IMR-90 (cell line): ENCODE measurements around the gene SLC38A11. TPM values are rescaled to one million over a fixed set of nuclear protein-coding genes. Genes with fewer than 3 reads are reported as not detected.

ENCODE experiments used
- ATAC-seq: fragments of 200-7000 bp; cut with Tn5 transposase; 2 replicates; pipeline ENCODE4 v1.9.1; 2020; ENCODE audit warnings: low read depth, mild to moderate bottlenecking, moderate library complexity
- BruUV-seq: library from RNA; stranded (reverse); fragments of 400-500 nt; replicated peaks from 2 replicates; lab custom pipeline; 2021; lab: Mats Ljungman, UMichigan
- CTCF ChIA-PET: fragments of 300-600 bp; formaldehyde crosslinking; extraction: SDS; loops from one replicate; lab custom pipeline; 2021; ENCODE audit warnings: antibody characterized with exemption; lab: Yijun Ruan, JAX
- POLR2A ChIA-PET: fragments of 300-600 bp; sonication (Branson Sonifier 250); formaldehyde crosslinking; loops from one replicate; lab custom pipeline; 2022; ENCODE audit warnings: antibody characterized with exemption; ENCODE audit not compliant: unreplicated experiment; lab: Charles Lee
- DNase-seq: peaks from one replicate; pipeline ENCODE4 v3.0.0; 2013
- H2AFZ ChIP-seq: replicated peaks from 2 replicates; pipeline ENCODE3; 2013; ENCODE audit warnings: low read length, mild to moderate bottlenecking; ENCODE audit not compliant: poor library complexity
- H2AK5ac ChIP-seq: 2 replicates; pipeline ENCODE4 v1.6.1; 2013; ENCODE audit warnings: low read depth, low read length, inconsistent platforms
- H2AK9ac ChIP-seq: replicated peaks from 2 replicates; pipeline ENCODE3; 2013; ENCODE audit warnings: mild to moderate bottlenecking, low read depth, low read length, moderate library complexity; ENCODE audit not compliant: poor library complexity
- H2BK120ac ChIP-seq: 2 replicates; pipeline ENCODE4 v1.6.1; 2013; ENCODE audit warnings: low read depth, low read length, inconsistent platforms
- H2BK15ac ChIP-seq: 3 replicates; pipeline ENCODE4 v1.6.1; 2013; ENCODE audit warnings: low read depth, low read length, inconsistent platforms
- H2BK20ac ChIP-seq: 2 replicates; pipeline ENCODE4 v1.6.1; 2013; ENCODE audit warnings: low read depth, mild to moderate bottlenecking, inconsistent platforms, low read length, moderate library complexity
- H2BK5ac ChIP-seq: 2 replicates; pipeline ENCODE4 v1.6.1; 2013; ENCODE audit warnings: mild to moderate bottlenecking, low read depth, low read length, inconsistent platforms; ENCODE audit not compliant: poor library complexity, severe bottlenecking
- H3K14ac ChIP-seq: replicated peaks from 2 replicates; pipeline ENCODE4 v1.6.1; 2013; ENCODE audit warnings: low read depth, low read length, inconsistent platforms
- H3K18ac ChIP-seq: 2 replicates; pipeline ENCODE4 v1.6.1; 2013; ENCODE audit warnings: low read depth, low read length, control low read depth
- H3K23ac ChIP-seq: 2 replicates; pipeline ENCODE4 v1.6.1; 2013; ENCODE audit warnings: low read depth, low read length, inconsistent platforms
- H3K27ac ChIP-seq: 2 replicates; pipeline ENCODE4 v1.5.1; 2013; ENCODE audit warnings: mild to moderate bottlenecking, control low read depth, low read length; ENCODE audit not compliant: insufficient read depth
- H3K27me3 ChIP-seq: 2 replicates; pipeline ENCODE4 v1.6.1; 2013; ENCODE audit warnings: low read length; ENCODE audit not compliant: control insufficient read depth, insufficient read depth
- H3K36me3 ChIP-seq: 2 replicates; pipeline ENCODE4 v1.6.1; 2013; ENCODE audit warnings: low read length, mixed read lengths; ENCODE audit not compliant: control insufficient read depth, insufficient read depth
- H3K4ac ChIP-seq: 2 replicates; pipeline ENCODE4 v1.6.1; 2013; ENCODE audit warnings: low read depth, low read length, inconsistent platforms
- H3K4me1 ChIP-seq: 2 replicates; pipeline ENCODE4 v1.6.1; 2013; ENCODE audit warnings: low read length, mixed read lengths; ENCODE audit not compliant: control insufficient read depth, insufficient read depth
- H3K4me2 ChIP-seq: 2 replicates; pipeline ENCODE4 v1.6.1; 2013; ENCODE audit warnings: low read depth, mild to moderate bottlenecking, control low read depth, low read length, moderate library complexity
- H3K4me3 ChIP-seq: 2 replicates; pipeline ENCODE4 v1.5.1; 2013; ENCODE audit warnings: low read depth, mild to moderate bottlenecking, control low read depth, low read length, moderate library complexity; ENCODE audit not compliant: insufficient read depth
- H3K56ac ChIP-seq: 2 replicates; pipeline ENCODE4 v1.6.1; 2013; ENCODE audit warnings: low read length, inconsistent platforms; ENCODE audit not compliant: insufficient read depth; ENCODE audit errors: extremely low read depth
- H3K79me1 ChIP-seq, 2 experiments: 2 replicates each; pipeline ENCODE4 v1.6.1; 2013; ENCODE audit warnings: low read length in 2 of 2, inconsistent platforms in 1 of 2, low read depth in 1 of 2
- H3K9ac ChIP-seq: 2 replicates; pipeline ENCODE4 v1.6.1; 2013; ENCODE audit warnings: low read depth, low read length, control low read depth
- H3K9me1 ChIP-seq: 2 replicates; pipeline ENCODE4 v1.6.1; 2013; ENCODE audit warnings: low read length, inconsistent platforms; ENCODE audit not compliant: insufficient read depth
- H3K9me3 ChIP-seq: 2 replicates; pipeline ENCODE4 v1.6.1; 2013; ENCODE audit warnings: low read length; ENCODE audit not compliant: control insufficient read depth, insufficient read depth
- H4K20me1 ChIP-seq: 2 replicates; pipeline ENCODE4 v1.6.1; 2013; ENCODE audit warnings: low read length, inconsistent platforms; ENCODE audit not compliant: insufficient read depth
- H4K5ac ChIP-seq: 2 replicates; pipeline ENCODE4 v1.6.1; 2013; ENCODE audit warnings: mild to moderate bottlenecking, low read depth, low read length, control low read depth
- H4K8ac ChIP-seq, 2 experiments: 2 replicates each; pipeline ENCODE4 v1.6.1; 2013; ENCODE audit warnings: low read depth in 2 of 2, low read length in 2 of 2, control low read depth in 1 of 2, inconsistent platforms in 1 of 2
- H4K91ac ChIP-seq: 2 replicates; pipeline ENCODE4 v1.6.1; 2013; ENCODE audit warnings: low read depth, low read length, inconsistent platforms; ENCODE audit not compliant: insufficient read depth
- CEBPB ChIP-seq: IDR thresholded peaks from 2 replicates; pipeline ENCODE4 v1.6.1; 2012; ENCODE audit warnings: low read depth, low read length, improper control_type of control experiment
- CHD1 ChIP-seq: IDR thresholded peaks from 2 replicates; pipeline ENCODE4 v1.6.1; 2012; ENCODE audit warnings: low read depth, low read length, improper control_type of control experiment
- FOS ChIP-seq: fragments of 150-350 bp; IDR thresholded peaks from 2 replicates; pipeline ENCODE4 v1.6.1; 2016; ENCODE audit warnings: low read depth, low read length
- MAFK ChIP-seq: IDR thresholded peaks from 2 replicates; pipeline ENCODE4 v1.6.1; 2012; ENCODE audit warnings: low read depth, low read length, improper control_type of control experiment
- MXI1 ChIP-seq: IDR thresholded peaks from 2 replicates; pipeline ENCODE4 v1.6.1; 2012; ENCODE audit warnings: low read depth, mild to moderate bottlenecking, low read length, moderate library complexity, borderline replicate concordance
- NFE2L2 ChIP-seq: fragments of 150-350 bp; IDR thresholded peaks from 2 replicates; pipeline ENCODE4 v1.6.1; 2016; ENCODE audit warnings: low read depth, mild to moderate bottlenecking, low read length
- RAD21 ChIP-seq: IDR thresholded peaks from 2 replicates; pipeline ENCODE4 v1.6.1; 2012; ENCODE audit warnings: low read length, improper control_type of control experiment
- SMC3 ChIP-seq: fragments of 150-350 bp; IDR thresholded peaks from 2 replicates; pipeline ENCODE4 v1.6.1; 2016; ENCODE audit warnings: low read depth, mild to moderate bottlenecking, antibody characterized with exemption, low read length, moderate library complexity
- WGBS, 2 experiments: methylation state at CpG; one replicate each; pipeline versions ENCODE4 v1.1.5 to v1.1.7; 2013; ENCODE audit warnings: missing lambda C conversion rate in 2 of 2; ENCODE audit not compliant: insufficient read length in 1 of 2; ENCODE audit errors: extremely low coverage in 2 of 2; 5-methylcytosine and 5-hydroxymethylcytosine counted together
- dilution Hi-C: fragments of 300-500 bp; cut with HindIII; formaldehyde crosslinking; loops from one replicate; pipeline ENCODE4 v1.14.3; 2018; ENCODE audit warnings: low sequenced_read_pairs; ENCODE audit not compliant: unreplicated experiment
- in situ Hi-C: fragments of 300-500 bp; cut with MboI; formaldehyde crosslinking; loops from 3 replicates; pipeline ENCODE4 v1.14.3; 2019; ENCODE audit warnings: low sequenced_read_pairs, inconsistent platforms, mixed read lengths
- intact Hi-C: fragments of 100-400 bp; cut with micrococcal nuclease; formaldehyde crosslinking; loops from 2 replicates; pipeline ENCODE4 v1.10.0; 2022
- polyA plus RNA-seq, 3 experiments: library from polyadenylated mRNA; depleted of rRNA; stranded (reverse); fragments of >200 nt; gene quantifications; 2 replicates each; pipeline ENCODE4 v1.2.3, GENCODE V29; 2012; ENCODE audit warnings: low replicate concordance in 1 of 3
- total RNA-seq: library from RNA; depleted of rRNA; stranded (reverse); fragments of >200 nt; gene quantifications from 2 replicates; pipeline ENCODE4 v1.2.3, GENCODE V29; 2012
- TF ChIP-seq, protein P1 (sequence below): fragments of 150-350 bp; IDR thresholded peaks from 2 replicates; pipeline ENCODE4 v1.6.1; 2017; ENCODE audit warnings: mild to moderate bottlenecking, antibody characterized with exemption, low read length, low read depth
- TF ChIP-seq, protein P2 (sequence below): fragments of 150-350 bp; IDR thresholded peaks from 2 replicates; pipeline ENCODE4 v1.6.1; 2016; ENCODE audit warnings: low read depth, mild to moderate bottlenecking, low read length, moderate library complexity, borderline replicate concordance
- TF ChIP-seq, protein P3 (sequence below): conservative IDR thresholded peaks from 2 replicates; pipeline ENCODE4 v1.5.1; 2012; ENCODE audit warnings: mild to moderate bottlenecking, low read depth, low read length, improper control_type of control experiment

SLC38A11 gene
- total and polyA plus RNA-seq, 2 of the 4 experiments (the other 2 are of a cell fraction): 0.18 to 0.21 TPM

DNA sequence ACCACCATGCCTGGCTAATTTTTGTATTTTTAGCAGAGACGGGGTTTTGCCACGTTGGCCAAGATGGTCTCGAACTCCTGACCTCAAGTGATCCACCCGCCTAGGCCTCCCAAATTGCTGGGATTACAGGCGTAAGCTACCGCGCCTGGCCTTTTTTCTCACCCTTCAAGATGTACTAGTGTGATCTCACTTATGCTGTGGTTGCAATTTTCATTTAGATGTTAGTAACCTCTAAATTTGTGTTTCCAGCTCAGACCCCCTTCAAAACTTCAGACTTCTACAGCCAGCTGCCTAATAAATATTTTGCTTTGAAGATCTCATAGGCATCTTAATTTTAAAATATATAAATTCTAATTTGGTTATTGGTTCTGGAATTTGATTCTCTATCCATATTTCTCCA is 8.0 kb downstream of the SLC38A11 start:
- no CpG with 5 or more reads among the region's 7 CpGs for WGBS, 2 experiments
- ChIA-PET CTCF (no interaction called here), POLR2A (no interaction called here)
- Histone ChIP-seq H4K91ac (no peak overlapping the region), H2AK9ac (no peak overlapping the region), H3K27ac (no peak overlapping the region), H4K20me1 (no peaks in the 10 kb centered on the region), H2AFZ (no peak overlapping the region), H2AK5ac (no peak overlapping the region), H3K4ac (no peak overlapping the region), H2BK5ac (no peak overlapping the region), H3K18ac (no peak overlapping the region), H3K79me1 (no peaks in the 10 kb centered on the region), H3K9me3 (no peaks in the 10 kb centered on the region), H3K4me3 (no peak overlapping the region), H2BK15ac (no peak overlapping the region), H3K23ac (no peak overlapping the region), H3K36me3 (no peaks in the 10 kb centered on the region), H2BK20ac (no peak overlapping the region), H3K9ac (no peak overlapping the region), H4K5ac (no peak overlapping the region), H2BK120ac (no peak overlapping the region), H3K9me1 (no peaks in the 10 kb centered on the region), H4K8ac (no peak overlapping the region), H3K14ac (no peak overlapping the region), H3K27me3 (peaks cover 5% of the 10 kb centered on the region; the same call in 1 of the 2 replicates), H3K4me2 (no peak overlapping the region), H3K56ac (no peak overlapping the region), H3K4me1 (no peaks in the 10 kb centered on the region)
- no peak for TF ChIP-seq SMC3
- TF ChIP-seq, protein P1, sequence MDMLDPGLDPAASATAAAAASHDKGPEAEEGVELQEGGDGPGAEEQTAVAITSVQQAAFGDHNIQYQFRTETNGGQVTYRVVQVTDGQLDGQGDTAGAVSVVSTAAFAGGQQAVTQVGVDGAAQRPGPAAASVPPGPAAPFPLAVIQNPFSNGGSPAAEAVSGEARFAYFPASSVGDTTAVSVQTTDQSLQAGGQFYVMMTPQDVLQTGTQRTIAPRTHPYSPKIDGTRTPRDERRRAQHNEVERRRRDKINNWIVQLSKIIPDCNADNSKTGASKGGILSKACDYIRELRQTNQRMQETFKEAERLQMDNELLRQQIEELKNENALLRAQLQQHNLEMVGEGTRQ: no peak
- no peak for TF ChIP-seq CEBPB
- TF ChIP-seq, protein P2, sequence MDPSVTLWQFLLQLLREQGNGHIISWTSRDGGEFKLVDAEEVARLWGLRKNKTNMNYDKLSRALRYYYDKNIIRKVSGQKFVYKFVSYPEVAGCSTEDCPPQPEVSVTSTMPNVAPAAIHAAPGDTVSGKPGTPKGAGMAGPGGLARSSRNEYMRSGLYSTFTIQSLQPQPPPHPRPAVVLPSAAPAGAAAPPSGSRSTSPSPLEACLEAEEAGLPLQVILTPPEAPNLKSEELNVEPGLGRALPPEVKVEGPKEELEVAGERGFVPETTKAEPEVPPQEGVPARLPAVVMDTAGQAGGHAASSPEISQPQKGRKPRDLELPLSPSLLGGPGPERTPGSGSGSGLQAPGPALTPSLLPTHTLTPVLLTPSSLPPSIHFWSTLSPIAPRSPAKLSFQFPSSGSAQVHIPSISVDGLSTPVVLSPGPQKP: no peak
- no peak for TF ChIP-seq RAD21
- TF ChIP-seq NFE2L2: no peak
- no peak for TF ChIP-seq CHD1
- no peak for TF ChIP-seq MXI1
- no peak for TF ChIP-seq MAFK
- TF ChIP-seq, protein P3, sequence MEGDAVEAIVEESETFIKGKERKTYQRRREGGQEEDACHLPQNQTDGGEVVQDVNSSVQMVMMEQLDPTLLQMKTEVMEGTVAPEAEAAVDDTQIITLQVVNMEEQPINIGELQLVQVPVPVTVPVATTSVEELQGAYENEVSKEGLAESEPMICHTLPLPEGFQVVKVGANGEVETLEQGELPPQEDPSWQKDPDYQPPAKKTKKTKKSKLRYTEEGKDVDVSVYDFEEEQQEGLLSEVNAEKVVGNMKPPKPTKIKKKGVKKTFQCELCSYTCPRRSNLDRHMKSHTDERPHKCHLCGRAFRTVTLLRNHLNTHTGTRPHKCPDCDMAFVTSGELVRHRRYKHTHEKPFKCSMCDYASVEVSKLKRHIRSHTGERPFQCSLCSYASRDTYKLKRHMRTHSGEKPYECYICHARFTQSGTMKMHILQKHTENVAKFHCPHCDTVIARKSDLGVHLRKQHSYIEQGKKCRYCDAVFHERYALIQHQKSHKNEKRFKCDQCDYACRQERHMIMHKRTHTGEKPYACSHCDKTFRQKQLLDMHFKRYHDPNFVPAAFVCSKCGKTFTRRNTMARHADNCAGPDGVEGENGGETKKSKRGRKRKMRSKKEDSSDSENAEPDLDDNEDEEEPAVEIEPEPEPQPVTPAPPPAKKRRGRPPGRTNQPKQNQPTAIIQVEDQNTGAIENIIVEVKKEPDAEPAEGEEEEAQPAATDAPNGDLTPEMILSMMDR: no peak
- no peak for TF ChIP-seq FOS
- intact Hi-C loops (no loop called here), dilution Hi-C loops (no loop called here), in situ Hi-C loops (no loop called here)
- ATAC-seq (no peak), DNase-seq (no peak)
- BruUV-seq: no TSS peak
